Dermis blood vessel endothelial cell (primary cell): ENCODE results near the gene PHAX. TPM values are rescaled to one million over a fixed set of nuclear protein-coding genes. Genes with fewer than 3 reads are reported as not detected.
A peak's percentile ranks its signal among the peaks of the same experiment; 100 is the strongest.
"Not testable (repeated sequence)": the region's sequence is repeated elsewhere in the genome, so short reads cannot be mapped to it uniquely, and the experiment has no call there.

Experiments used
- DNase-seq: peaks from one replicate; pipeline ENCODE4 v3.0.0; 2010
- total RNA-seq: library from RNA; depleted of rRNA; stranded (reverse); fragments of >200 nt; gene quantifications from 2 replicates; pipeline ENCODE4 v1.2.3, GENCODE V29; 2014

PHAX gene
- total RNA-seq: 60.7 and 67.4 TPM in 2 replicates

GRCh38 chr5:126600631-126601511, at the start of gene PHAX:
Gene PHAX, plus strand, starts transcription at chr5:126600947. Its CDS starts 16 bp downstream, at chr5:126600963.
- DNase-seq: peak; percentile 88

GRCh38 chr5:126552614-126553013, 48.1 kb upstream of the PHAX start:
- DNase-seq: no peak

GRCh38 chr5:126555101-126555500, 45.6 kb upstream of the PHAX start:
- not testable (repeated sequence) for DNase-seq

DNA sequence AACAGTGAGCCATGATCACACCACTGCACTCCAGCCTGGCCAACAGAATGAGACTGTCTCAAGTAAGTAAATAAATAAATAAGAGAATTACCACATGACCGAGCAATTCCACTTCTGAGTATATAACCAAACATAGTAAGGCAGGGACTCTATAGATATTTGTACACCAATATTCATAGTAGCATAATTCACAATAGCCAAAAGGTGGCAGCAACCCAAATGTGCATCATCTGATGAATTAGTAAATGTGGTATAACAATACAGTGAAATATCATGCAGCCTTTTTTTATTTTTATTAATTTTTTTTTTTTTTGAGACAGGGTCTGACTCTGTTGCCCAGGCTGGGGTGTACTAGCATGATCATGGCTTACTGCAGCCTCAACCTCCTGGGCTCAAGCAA, 38.8 kb upstream of the PHAX start:
- peak; percentile 11 for DNase-seq

- no peak for DNase-seq
These were observed 37.9 kb upstream of the PHAX start for GRCh38 chr5:126562823-126563222.

DNA sequence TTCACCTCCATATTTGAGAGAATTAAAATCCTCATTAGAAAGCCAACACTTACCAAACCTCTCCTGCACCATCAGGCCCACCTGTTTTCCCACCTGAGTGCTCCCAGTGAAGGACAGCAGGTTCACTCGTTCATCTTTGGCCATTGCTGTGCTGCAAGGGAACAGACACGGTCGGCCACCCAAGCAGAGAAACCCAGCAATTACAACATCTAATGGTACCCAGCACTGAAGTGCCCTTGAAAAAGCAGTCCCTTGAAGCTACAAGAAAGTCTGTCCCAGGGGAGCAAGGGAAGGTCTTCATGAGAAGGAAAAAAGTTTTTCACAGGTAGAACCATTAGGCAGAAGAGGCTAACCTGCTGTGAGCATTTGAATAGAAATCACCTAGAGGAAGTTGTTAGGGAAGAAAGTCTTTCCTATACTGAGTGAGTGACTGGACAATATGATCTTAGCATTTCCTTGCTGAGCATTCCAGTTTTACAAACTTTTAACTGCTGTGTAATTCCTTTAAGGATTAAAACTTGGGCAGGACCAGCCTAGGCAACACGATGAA, 32.5 kb upstream of the PHAX start:
- DNase-seq: no peak

DNA sequence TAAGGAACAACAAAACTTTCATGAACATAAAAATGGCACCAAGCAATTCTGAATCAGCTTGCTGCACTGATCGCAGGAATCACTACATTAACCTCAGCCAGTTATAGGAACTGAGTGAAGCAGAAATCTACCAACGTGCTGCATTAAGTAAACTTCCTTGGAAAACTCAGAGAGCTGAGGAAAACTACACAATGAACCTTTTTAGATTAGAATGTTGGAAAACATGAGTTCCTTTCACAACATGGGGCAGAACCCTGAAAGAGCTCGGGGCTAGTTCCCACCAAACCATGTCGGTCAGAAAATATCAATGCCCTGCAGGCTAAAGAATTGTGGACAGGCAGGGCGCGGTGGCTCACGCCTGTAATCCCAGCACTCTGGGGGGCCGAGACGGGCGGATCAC, 25.1 kb upstream of the PHAX start:
- no peak for DNase-seq

- no peak for DNase-seq
These were observed 23.8 kb upstream of the PHAX start for GRCh38 chr5:126576974-126577373.

DNA sequence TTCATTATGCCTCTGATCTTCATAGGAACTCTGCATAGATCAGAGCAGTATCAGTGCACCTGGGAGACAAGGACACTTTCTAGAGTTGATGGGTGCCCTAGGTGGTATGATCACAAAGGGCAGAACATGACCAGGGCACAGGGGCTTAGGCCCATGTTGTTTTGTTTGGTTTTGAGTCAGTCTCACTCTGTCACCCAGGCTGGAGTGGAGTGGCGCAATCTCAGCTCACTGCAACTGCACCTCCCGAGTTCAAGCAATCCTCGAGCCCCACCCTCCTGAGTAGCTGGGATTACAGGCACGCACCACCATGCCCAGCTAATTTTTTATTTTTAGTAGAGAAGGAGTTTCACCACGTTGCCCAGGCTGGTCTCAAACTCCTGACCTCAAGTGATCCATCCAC, 23.3 kb upstream of the PHAX start:
- DNase-seq: no peak

DNA sequence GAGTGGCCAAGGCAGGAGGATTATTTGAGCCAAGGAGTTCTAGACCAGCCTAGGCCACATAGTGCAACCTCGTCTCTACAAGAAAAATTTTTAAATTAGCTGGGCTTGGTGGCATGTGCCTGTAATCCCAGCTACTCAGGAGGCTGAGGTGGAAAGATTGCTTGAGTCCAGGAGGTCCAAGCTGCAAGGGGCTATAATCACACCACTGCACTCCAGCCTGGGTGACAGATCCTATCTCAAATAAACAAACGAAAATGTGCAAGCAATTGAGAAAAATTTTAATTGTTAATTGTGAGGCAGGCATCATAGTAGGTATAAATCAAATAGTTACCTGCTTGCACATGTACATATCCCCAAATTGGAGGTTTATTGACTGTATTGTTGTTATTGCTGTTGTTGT, 21.0 kb upstream of the PHAX start:
- no peak for DNase-seq

GRCh38 chr5:126583761-126584160, 17.0 kb upstream of the PHAX start:
- no peak for DNase-seq

- DNase-seq: no peak
These were observed 13.0 kb upstream of the PHAX start for GRCh38 chr5:126587551-126588390.

- DNase-seq: no peak
These were observed 11.0 kb upstream of the PHAX start for GRCh38 chr5:126589536-126590297.

- DNase-seq: no peak
These were observed 9.2 kb upstream of the PHAX start for GRCh38 chr5:126591549-126591948.

GRCh38 chr5:126594748-126595485, 5.8 kb upstream of the PHAX start, which contains the start of gene ALDH7A1:
Gene ALDH7A1, minus strand, starts transcription at chr5:126595219. Its CDS starts 21 bp downstream, at chr5:126595198.
- peak; percentile 97 for DNase-seq

GRCh38 chr5:126595486-126596083, 5.2 kb upstream of the PHAX start:
- no peak for DNase-seq

DNA sequence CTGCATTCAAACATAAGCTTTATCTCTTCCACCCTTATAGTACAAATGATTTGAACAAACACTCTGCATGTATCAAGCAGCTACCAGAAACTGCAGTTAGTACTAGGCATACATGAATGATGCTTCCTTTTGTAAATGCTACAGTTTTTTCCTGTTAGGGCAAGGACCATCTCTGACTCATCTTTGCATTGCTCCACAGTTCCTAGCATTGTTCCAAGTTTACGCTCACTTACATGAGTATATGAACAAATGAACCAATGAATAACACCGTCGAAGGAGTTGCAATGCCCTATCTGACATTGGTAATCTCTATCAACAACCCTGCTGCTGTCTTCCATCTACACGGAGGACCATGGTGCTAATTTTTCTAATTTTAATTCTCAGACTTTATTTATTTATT, 3.6 kb upstream of the PHAX start:
- peak; percentile 93 for DNase-seq

DNA sequence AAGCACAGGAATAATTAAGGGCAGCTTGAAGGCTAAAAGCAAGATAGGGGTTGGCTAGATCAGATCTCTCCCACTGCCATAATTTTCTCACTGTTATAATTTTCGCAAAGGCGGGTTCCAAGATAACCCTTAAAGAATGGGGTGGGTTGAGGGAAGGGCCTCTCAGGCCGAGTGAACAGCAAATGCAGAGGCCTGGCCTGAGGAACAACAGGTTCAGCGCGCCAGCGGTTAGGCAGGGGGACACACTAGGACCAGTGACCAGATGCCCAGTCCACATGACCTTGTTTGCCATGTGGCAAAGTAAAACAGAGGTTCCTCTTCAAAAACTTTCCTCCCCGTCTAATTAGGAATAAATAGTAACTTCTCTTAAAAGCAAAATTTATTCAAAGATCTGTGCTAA, 1.2 kb upstream of the PHAX start:
- no peak for DNase-seq

- DNase-seq: not testable (repeated sequence)
These were observed 646 bp upstream of the PHAX start for GRCh38 chr5:126599971-126600630.

- no peak for DNase-seq
These were observed 2.8 kb downstream of the PHAX start for GRCh38 chr5:126603402-126603991.
